Peyer's patch (tissue), 4 donors: ENCODE data around the gene TNFSF8.

Experiments used
- POLR2A ChIP-seq, 2 donors: fragments of 450-650 bp; IDR thresholded peaks; one replicate each; pipeline ENCODE4 v1.5.1; 2017; ENCODE audit warnings: antibody characterized with exemption in 2 of 2, mild to moderate bottlenecking in 2 of 2, moderate library complexity in 2 of 2
- TF ChIP-seq, protein P1 (sequence below), 6 experiments: fragments of 450-650 bp in 4 of 6; fragments of 200-600 bp in 2 of 6; sonication (generic) in 1 of 6; IDR thresholded peaks; one replicate each; pipeline ENCODE4 v1.5.1; 2017 to 2019; ENCODE audit warnings: antibody characterized with exemption in 6 of 6, mild to moderate bottlenecking in 3 of 6, moderate library complexity in 1 of 6

DNA sequence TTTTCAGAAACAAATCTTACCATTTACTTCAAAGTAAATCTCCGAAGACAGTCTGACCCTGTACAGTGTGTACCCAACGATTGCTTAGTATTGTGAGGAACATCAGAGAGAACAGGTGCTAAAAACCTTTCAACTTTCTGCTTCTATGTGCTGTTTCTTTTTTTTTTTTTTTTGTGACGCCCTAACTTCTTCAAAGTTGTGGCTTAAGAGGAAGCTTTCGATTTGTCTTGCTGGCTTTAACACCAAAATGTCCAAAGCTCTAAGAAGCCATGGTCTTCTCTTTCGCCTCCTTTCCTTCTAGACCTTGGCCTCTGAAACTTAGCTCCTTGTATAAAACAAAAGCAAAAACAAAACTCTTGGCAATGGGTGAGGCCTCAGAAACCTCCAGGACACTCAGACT, 1.2 kb downstream of the TNFSF8 start:
- TF ChIP-seq, protein P1, sequence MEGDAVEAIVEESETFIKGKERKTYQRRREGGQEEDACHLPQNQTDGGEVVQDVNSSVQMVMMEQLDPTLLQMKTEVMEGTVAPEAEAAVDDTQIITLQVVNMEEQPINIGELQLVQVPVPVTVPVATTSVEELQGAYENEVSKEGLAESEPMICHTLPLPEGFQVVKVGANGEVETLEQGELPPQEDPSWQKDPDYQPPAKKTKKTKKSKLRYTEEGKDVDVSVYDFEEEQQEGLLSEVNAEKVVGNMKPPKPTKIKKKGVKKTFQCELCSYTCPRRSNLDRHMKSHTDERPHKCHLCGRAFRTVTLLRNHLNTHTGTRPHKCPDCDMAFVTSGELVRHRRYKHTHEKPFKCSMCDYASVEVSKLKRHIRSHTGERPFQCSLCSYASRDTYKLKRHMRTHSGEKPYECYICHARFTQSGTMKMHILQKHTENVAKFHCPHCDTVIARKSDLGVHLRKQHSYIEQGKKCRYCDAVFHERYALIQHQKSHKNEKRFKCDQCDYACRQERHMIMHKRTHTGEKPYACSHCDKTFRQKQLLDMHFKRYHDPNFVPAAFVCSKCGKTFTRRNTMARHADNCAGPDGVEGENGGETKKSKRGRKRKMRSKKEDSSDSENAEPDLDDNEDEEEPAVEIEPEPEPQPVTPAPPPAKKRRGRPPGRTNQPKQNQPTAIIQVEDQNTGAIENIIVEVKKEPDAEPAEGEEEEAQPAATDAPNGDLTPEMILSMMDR (IDR thresholded peaks at IDR 0.05): no peak
- TF ChIP-seq POLR2A (IDR thresholded peaks at IDR 0.05): peak in 1 of 2 donors; percentile 46
